Ovary (tissue), 9 donors: Measurements from ENCODE around the gene SETBP1. TPM values are rescaled to one million over a fixed set of nuclear protein-coding genes. Genes with fewer than 3 reads are reported as not detected.
A peak's percentile ranks its signal among the peaks of the same experiment; 100 is the strongest.

Experiments used
- DNase-seq, 5 donors: peaks; one replicate each; pipeline ENCODE4 v3.0.0-alpha.2; 2019 to 2020
- H3K27ac ChIP-seq, 2 donors: fragments of 200-600 bp; one replicate each; pipeline versions ENCODE4 v1.5.1 to v1.8.0; 2019 to 2022
- H3K27me3 ChIP-seq: fragments of 200-600 bp; one replicate; pipeline ENCODE4 v1.8.0; 2022
- H3K36me3 ChIP-seq: fragments of 200-600 bp; sonication (generic); one replicate; pipeline ENCODE4 v1.5.1; 2019
- H3K4me1 ChIP-seq: one replicate; pipeline ENCODE4 v1.8.1; 2013; ENCODE audit warnings: mild to moderate bottlenecking, moderate library complexity; ENCODE audit not compliant: insufficient read depth
- H3K4me3 ChIP-seq: fragments of 200-600 bp; sonication (generic); one replicate; pipeline ENCODE4 v1.5.1; 2017
- H3K9me3 ChIP-seq, 2 donors: fragments of 200-600 bp in 1 of 2; sonication (generic) in 1 of 2; one replicate each; pipeline versions ENCODE4 v1.5.1 to v1.8.1; 2013 to 2019; ENCODE audit warnings: mild to moderate bottlenecking in 1 of 2, moderate library complexity in 1 of 2
- EP300 ChIP-seq: sonication (generic); formaldehyde crosslinking; IDR thresholded peaks from one replicate; pipeline ENCODE4 v1.6.1; 2017; ENCODE audit warnings: antibody characterized with exemption
- POLR2A ChIP-seq: fragments of 450-650 bp; IDR thresholded peaks from one replicate; pipeline ENCODE4 v1.6.1; 2017; ENCODE audit warnings: antibody characterized with exemption, mild to moderate bottlenecking, moderate library complexity
- WGBS, 3 donors: extraction: QIAGEN DNeasy Blood & Tissue Kit in 1 of 3; methylation state at CpG; one replicate each; pipeline versions ENCODE4 v1.1.5 to v1.1.7; 2013 to 2017; 5-methylcytosine and 5-hydroxymethylcytosine counted together
- intact Hi-C, 4 donors: fragments of 100-400 bp; cut with DNase I; formaldehyde crosslinking; loops; one replicate each; pipeline versions ENCODE4 v1.11.0 to v1.15.1; 2022 to 2023
- polyA plus RNA-seq, 2 donors: library from polyadenylated mRNA; stranded (reverse); fragments of 200-250 nt in 1 of 2; fragments of 350-450 nt in 1 of 2; fragmentation: Illumina TruSeq in 1 of 2; extraction: RNeasy Lipid Tissue Mini Kit (QIAGEN cat#74804) in 1 of 2; gene quantifications; one replicate each; pipeline ENCODE4 v1.2.3, GENCODE V29; 2013 to 2014
- total RNA-seq, 7 donors: library from RNA; depleted of rRNA in 2 of 7; stranded (reverse); fragments of >200 nt in 2 of 7; fragmentation: NEBNext Ultra II Directional in 3 of 7; extraction: Animal tissue kit (Norgen Biotek cat#: 25700) in 3 of 7; gene quantifications; one replicate each; pipeline versions ENCODE4 v1.1.0 to v1.2.4, GENCODE V29; 2016 to 2023
- TF ChIP-seq, protein P1 (sequence below), 3 donors: fragments of 450-650 bp in 2 of 3; fragments of 200-600 bp in 1 of 3; IDR thresholded peaks; one replicate each; pipeline versions ENCODE4 v1.5.1 to v1.8.0; 2016 to 2022; ENCODE audit warnings: antibody characterized with exemption in 3 of 3, mild to moderate bottlenecking in 1 of 3
- donor health status: DM: no; HTN: no; CAD: no; lungs with moderate emphysema.
- donor health status: DM: no; HTN: no; CAD: no.
- donor health status: Bipolar disorder and iron deficiency.
- donor health status: DM: yes; HTN: yes; CAD: no.
- donor health status: DM: no; HTN: no; CAD: no.
- donor health status: DM: yes; HTN: yes; CAD: no.

Gene SETBP1
- total and polyA plus RNA-seq, 9 donors: 7.8 to 53.7 (median 28.4) TPM

DNA sequence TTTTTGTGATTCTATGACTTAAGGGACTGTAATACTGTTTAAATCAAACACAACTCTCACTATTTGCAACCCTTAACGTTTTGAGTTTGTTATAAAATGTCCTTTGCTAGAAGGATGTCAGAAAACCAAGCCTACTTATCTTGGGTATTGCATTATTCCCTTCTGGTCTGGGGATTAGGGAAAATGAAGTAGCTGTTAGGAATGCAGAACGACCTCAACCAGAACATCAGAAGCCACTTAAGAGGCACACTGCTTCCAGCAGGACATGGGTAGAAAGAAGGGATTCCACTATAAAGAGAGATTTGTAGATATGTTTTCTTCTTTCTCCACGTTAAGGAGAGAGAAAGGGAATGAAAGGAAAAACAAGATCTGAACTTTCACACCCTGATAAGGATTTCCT lies 101.2 kb downstream of the SETBP1 start:
- intact Hi-C loops: loop anchor here in 1 of 4 donors (10.0 kb wide), 1 partner anchor 77 kb away; no protein-coding TSS in a partner anchor
- no peaks in the 10 kb centered on the region for H3K27me3 ChIP-seq
- no peak overlapping the region for H3K4me3 ChIP-seq
- WGBS, 3 donors: 4 to 7% (median 4%) methylated on average over 3 of the region's 3 CpGs
- H3K36me3 ChIP-seq: no peaks in the 10 kb centered on the region
- H3K9me3 ChIP-seq: no peaks in the 10 kb centered on the region
- DNase-seq: no peak
- TF ChIP-seq EP300: no peak
- TF ChIP-seq, protein P1, sequence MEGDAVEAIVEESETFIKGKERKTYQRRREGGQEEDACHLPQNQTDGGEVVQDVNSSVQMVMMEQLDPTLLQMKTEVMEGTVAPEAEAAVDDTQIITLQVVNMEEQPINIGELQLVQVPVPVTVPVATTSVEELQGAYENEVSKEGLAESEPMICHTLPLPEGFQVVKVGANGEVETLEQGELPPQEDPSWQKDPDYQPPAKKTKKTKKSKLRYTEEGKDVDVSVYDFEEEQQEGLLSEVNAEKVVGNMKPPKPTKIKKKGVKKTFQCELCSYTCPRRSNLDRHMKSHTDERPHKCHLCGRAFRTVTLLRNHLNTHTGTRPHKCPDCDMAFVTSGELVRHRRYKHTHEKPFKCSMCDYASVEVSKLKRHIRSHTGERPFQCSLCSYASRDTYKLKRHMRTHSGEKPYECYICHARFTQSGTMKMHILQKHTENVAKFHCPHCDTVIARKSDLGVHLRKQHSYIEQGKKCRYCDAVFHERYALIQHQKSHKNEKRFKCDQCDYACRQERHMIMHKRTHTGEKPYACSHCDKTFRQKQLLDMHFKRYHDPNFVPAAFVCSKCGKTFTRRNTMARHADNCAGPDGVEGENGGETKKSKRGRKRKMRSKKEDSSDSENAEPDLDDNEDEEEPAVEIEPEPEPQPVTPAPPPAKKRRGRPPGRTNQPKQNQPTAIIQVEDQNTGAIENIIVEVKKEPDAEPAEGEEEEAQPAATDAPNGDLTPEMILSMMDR (IDR thresholded peaks at IDR 0.05): no peak
- TF ChIP-seq POLR2A: no peak
- H3K27ac ChIP-seq: peak overlapping the region in 1 of 2 donors; percentile 33
- peaks cover 11% of the 10 kb centered on the region for H3K4me1 ChIP-seq

DNA sequence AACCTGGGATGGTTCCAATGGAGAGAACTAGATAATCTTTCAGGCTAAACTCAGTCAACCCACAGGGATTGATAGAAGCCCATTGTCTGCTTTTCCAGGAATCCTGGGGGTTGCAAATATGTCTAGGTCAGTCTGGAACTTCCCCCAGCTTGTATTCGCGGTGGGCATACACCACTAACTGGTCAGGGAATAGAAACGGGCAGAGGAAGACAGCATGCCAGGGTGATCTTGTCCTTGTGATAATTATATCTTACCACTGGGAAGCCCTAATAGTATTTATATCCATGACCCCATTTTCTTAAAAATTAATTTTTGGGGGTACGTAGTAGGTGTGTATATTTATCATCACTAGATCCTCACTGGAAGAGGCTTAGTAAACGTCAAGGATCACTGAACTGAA lies 101.9 kb downstream of the SETBP1 start:
- WGBS, 3 donors: 89 to 96% (median 91%) methylated on average over 5 of the region's 5 CpGs
- intact Hi-C loops: loop anchor here in 1 of 4 donors (10.0 kb wide), 1 partner anchor 78 kb away; no protein-coding TSS in a partner anchor
- H3K36me3 ChIP-seq: no peaks in the 10 kb centered on the region
- no peak overlapping the region for H3K4me3 ChIP-seq
- DNase-seq: no peak
- TF ChIP-seq EP300 (no peak), POLR2A (no peak)
- TF ChIP-seq, protein P1 (IDR thresholded peaks at IDR 0.05): no peak
- no peaks in the 10 kb centered on the region for H3K9me3 ChIP-seq
- no peaks in the 10 kb centered on the region for H3K27me3 ChIP-seq
- peaks cover 8% of the 10 kb centered on the region for H3K4me1 ChIP-seq
- H3K27ac ChIP-seq: peak overlapping the region in 1 of 2 donors; percentile 33

DNA sequence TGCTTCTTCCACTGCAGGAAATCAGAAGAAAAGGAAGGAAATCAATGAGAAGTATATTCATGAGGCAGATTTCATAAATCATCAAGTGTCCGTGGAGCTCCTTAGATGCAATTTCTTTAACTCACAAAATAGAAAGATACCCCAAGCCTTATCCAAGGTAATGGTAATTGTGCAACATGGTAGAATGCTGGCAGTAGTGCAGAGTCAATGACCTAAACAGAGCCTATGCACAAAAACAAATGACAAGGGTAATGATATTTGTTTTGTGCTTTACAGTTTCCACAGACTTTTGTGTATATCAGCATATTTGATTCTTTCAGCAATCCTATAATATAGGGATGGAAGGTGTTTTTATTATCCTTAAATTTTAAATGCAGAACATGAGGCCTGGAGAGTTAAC lies 102.7 kb downstream of the SETBP1 start:
- DNase-seq: no peak
- intact Hi-C loops: loop anchor here in 1 of 4 donors (10.0 kb wide), 1 partner anchor 79 kb away; no protein-coding TSS in a partner anchor
- no peaks in the 10 kb centered on the region for H3K27me3 ChIP-seq
- H3K4me3 ChIP-seq: no peak overlapping the region
- no peaks in the 10 kb centered on the region for H3K9me3 ChIP-seq
- no peak overlapping the region for H3K27ac ChIP-seq
- TF ChIP-seq, protein P1 (IDR thresholded peaks at IDR 0.05): no peak
- TF ChIP-seq EP300: no peak
- no peak for TF ChIP-seq POLR2A
- peaks cover 8% of the 10 kb centered on the region for H3K4me1 ChIP-seq
- 83 to 90% (median 85%) methylated on average over 1 of the region's 1 CpG for WGBS, 3 donors
- H3K36me3 ChIP-seq: no peaks in the 10 kb centered on the region

DNA sequence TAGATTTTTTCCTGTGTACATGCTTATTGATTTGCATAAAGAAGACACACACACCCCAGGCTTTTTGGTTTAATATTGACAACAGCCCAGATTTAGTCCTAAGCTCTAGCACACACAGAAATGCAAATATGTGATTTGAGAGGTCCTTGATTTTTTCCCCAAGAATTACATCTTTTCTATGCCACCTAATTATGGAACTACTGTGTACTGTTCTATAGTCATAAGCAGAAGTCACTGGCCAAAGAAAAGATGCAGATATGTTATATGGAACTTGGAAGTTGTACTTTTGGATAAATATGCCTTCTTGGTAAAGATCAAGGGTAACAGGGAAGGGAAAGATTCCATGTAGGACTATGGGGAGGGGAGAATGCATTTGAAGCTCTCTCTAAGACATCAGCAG lies 105.6 kb downstream of the SETBP1 start:
- Histone ChIP-seq H3K9me3 (no peaks in the 10 kb centered on the region), H3K27me3 (no peaks in the 10 kb centered on the region), H3K36me3 (no peaks in the 10 kb centered on the region), H3K27ac (no peak overlapping the region), H3K4me3 (no peak overlapping the region), H3K4me1 (peaks cover 18% of the 10 kb centered on the region)
- intact Hi-C loops: loop anchor here in 1 of 4 donors (10.0 kb wide), 1 partner anchor 81 kb away; no protein-coding TSS in a partner anchor
- TF ChIP-seq EP300 (no peak), POLR2A (no peak)
- TF ChIP-seq, protein P1 (IDR thresholded peaks at IDR 0.05): no peak
- no peak for DNase-seq
